GM12892 (cell line): ENCODE measurements around the gene WAC.
"Not testable (repeated sequence)": the region's sequence is repeated elsewhere in the genome, so short reads cannot be mapped to it uniquely, and the experiment has no call there.

ENCODE experiments used
- POLR2A ChIP-seq: IDR thresholded peaks from 2 replicates; pipeline ENCODE4 v1.6.1; 2011; ENCODE audit warnings: low read depth, low read length, control low read depth
- POLR2AphosphoS5 ChIP-seq: IDR thresholded peaks from 2 replicates; pipeline ENCODE4 v1.6.1; 2011; ENCODE audit warnings: low read depth, low read length, control low read depth
- TAF1 ChIP-seq: IDR thresholded peaks from 2 replicates; pipeline ENCODE4 v1.6.1; 2011; ENCODE audit warnings: low read depth, mild to moderate bottlenecking, control low read depth, low read length, borderline replicate concordance

- TF ChIP-seq POLR2A, TAF1, POLR2AphosphoS5: not testable (repeated sequence)
These were observed 12.1 kb upstream of the WAC start for GRCh38 chr10:28520828-28521227.
